SK-N-MC (cell line): ENCODE data around the gene MBD3L2B.
"Not testable (repeated sequence)": the region's sequence is repeated elsewhere in the genome, so short reads cannot be mapped to it uniquely, and the experiment has no call there.

Source experiments
- DNase-seq: peaks from one replicate; pipeline ENCODE4 v3.0.0-alpha.2; 2011; ENCODE audit warnings: low read depth, low spot score
- H3K27ac ChIP-seq: fragments of 200-600 bp; sonication (generic); 2 replicates; pipeline ENCODE4 v1.5.1; 2016; ENCODE audit warnings: mixed run types
- H3K36me3 ChIP-seq: fragments of 200-600 bp; sonication (generic); 2 replicates; pipeline ENCODE4 v1.6.1; 2017; ENCODE audit warnings: antibody characterized with exemption, low read length, mixed read lengths; ENCODE audit not compliant: insufficient read depth
- H3K4me3 ChIP-seq: fragments of 200-600 bp; sonication (generic); 2 replicates; pipeline ENCODE4 v1.5.1; 2016
- H3K9ac ChIP-seq: fragments of 200-600 bp; sonication (generic); 2 replicates; pipeline ENCODE4 v1.8.0; 2017; ENCODE audit warnings: mixed run types, mixed read lengths; ENCODE audit not compliant: insufficient read length
- H3K9me3 ChIP-seq: fragments of 200-600 bp; sonication (generic); 2 replicates; pipeline ENCODE4 v1.6.1; 2017; ENCODE audit warnings: low read depth, mild to moderate bottlenecking, antibody characterized with exemption, low read length, moderate library complexity, mixed read lengths
- EZH2 ChIP-seq: fragments of 200-600 bp; sonication (generic); IDR thresholded peaks from one replicate; pipeline ENCODE4 v1.6.1; 2017; ENCODE audit warnings: antibody characterized with exemption
- FOXP2 ChIP-seq: optimal IDR thresholded peaks from 2 replicates; pipeline ENCODE3; 2011; ENCODE audit warnings: mild to moderate bottlenecking, moderate library complexity; ENCODE audit not compliant: insufficient read depth; ENCODE audit errors: extremely low read length, control extremely low read depth
- POLR2AphosphoS5 ChIP-seq: IDR thresholded peaks from 2 replicates; pipeline ENCODE4 v1.6.1; 2012; ENCODE audit warnings: mild to moderate bottlenecking, low read depth, low read length, borderline replicate concordance

Gene MBD3L2B

DNA sequence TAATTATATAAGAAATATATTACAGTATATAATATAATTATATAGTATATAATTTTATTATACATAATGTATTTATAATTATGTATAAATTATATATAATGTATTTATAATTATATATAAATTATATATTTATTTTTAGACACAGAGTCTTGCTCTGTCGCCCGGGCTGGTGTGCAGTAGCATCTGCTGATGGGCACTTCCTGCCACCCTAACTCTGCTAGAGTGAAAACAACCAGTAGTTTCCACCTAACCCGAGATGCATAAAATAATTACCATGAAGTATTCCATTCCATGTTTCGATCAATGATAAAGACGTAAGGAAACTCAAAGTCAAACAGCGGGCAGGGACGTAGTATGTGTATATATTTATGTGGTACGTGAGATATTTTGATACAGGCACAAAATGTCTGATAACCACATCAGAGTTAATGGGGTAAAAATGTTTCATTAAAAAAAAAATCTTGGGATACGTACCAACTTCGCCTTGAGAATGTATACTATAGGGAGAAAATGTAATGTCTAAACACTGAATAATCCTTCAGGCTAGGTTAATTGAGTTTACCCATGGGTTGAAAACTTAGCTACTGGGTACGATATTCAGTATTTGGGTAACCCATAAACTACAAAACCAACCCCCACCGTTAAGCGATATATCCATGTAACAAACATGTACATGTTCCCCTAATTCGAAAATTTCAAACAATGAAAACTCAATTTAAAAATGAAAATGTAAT, 33.6 kb upstream of the MBD3L2B start:
- not testable (repeated sequence) for H3K36me3 ChIP-seq, H3K4me3 ChIP-seq, DNase-seq, H3K27ac ChIP-seq, H3K9me3 ChIP-seq, H3K9ac ChIP-seq

DNA sequence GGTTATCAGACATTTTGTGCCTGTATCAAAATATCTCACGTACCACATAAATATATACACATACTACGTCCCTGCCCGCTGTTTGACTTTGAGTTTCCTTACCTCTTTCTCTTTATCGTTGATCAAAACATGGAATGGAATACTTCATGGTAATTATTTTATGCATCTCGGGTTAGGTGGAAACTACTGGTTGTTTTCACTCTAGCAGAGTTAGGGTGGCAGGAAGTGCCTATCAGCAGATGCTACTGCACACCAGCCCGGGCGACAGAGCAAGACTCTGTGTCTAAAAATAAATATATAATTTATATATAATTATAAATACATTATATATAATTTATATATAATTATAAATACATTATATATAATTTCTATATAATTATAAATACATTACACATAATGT, 31.7 kb upstream of the MBD3L2B start:
- H3K9me3 ChIP-seq, DNase-seq, H3K27ac ChIP-seq, H3K36me3 ChIP-seq, H3K9ac ChIP-seq, H3K4me3 ChIP-seq: not testable (repeated sequence)

DNA sequence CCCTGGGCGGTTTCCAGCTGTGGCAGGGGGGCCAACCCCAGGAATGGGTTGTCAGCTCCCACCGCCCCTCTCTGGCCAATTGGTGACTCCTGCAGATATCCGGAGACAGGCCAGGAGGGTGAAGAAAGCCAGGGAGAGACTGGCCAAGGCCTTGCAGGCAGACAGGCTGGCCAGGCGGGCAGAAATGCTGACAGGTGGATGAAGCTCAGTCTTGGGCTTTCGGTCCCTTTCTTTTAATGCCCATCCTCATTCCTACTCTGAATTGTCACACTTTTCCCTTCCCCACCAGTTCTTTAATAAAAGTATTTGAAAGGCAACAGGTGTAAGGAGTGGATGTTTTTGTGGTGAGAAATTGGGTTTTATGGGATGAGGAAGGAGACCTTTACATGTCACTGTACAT, 30.2 kb upstream of the MBD3L2B start:
- H3K27ac ChIP-seq, H3K9me3 ChIP-seq, H3K36me3 ChIP-seq, DNase-seq, H3K4me3 ChIP-seq, H3K9ac ChIP-seq: not testable (repeated sequence)

DNA sequence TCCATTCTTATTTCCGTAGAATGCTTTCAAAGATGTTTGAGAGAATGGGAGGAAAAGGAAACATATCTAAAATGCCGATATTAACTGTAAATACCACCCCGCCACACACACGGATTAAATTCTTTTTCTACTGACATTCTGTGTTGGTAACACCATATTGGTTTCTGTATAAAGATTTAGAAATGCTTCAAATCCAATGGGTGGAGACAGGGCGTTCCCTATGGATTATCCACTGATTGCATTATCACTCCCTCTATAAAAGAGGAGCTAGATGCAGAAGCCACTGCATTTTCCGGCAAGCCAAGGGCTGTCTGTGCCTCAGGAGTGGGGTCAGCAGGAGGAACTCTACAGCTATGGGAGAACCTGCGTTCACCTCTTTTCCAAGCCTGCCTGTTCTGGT, 27.8 kb upstream of the MBD3L2B start, which contains the start of gene MBD3L2:
Gene MBD3L2, plus strand, starts transcription at position 301 of the 400 bp plus-strand sequence. Its CDS starts 53 bp downstream, at position 354.
- not testable (repeated sequence) for H3K9ac ChIP-seq, H3K9me3 ChIP-seq, H3K27ac ChIP-seq, DNase-seq, H3K36me3 ChIP-seq, H3K4me3 ChIP-seq

DNA sequence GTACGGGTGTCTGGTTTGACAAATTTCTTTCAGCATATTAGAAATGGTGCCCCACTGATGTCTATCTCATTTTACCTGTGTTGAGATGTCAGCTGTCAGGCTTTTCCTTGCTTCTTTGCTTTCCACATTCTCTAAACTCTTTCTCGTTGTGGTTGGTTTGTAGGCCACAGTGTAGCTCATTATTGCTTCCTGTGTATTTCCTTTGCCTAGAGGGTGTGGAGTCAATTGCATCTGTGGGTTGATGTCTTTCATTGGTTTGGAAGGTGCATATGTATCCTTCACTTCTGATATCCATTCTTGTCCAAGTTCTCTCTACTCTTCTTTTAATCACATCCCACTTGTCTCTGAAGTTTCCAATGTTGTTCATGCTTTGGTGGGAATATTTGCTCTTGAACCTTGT, 20.3 kb upstream of the MBD3L2B start:
- not testable (repeated sequence) for H3K9me3 ChIP-seq, H3K27ac ChIP-seq, DNase-seq, H3K36me3 ChIP-seq, H3K9ac ChIP-seq, H3K4me3 ChIP-seq

DNA sequence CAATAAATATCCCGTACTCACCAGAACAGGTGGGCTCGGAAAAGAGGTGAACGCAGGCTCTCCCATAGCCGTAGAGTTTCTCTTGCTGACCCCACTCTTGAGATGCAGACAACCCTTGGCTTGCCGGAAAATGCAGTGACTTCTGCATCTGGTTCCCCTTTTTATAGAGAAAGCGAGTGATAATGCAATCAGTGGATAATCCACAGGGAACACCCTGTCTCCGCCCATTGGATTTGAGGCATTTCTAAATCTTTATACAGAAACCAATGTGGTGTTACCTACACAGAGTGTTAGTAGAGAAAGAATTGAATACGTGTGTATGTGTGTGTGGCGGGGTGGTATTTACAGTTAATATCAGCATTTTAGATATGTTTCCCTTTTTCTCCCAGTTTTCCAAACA, 18.8 kb upstream of the MBD3L2B start, which contains the start of gene MBD3L4:
Gene MBD3L4, minus strand, starts transcription at position 101 of the 400 bp plus-strand sequence. Its CDS starts 35 bp downstream, at position 66.
- not testable (repeated sequence) for H3K9me3 ChIP-seq, H3K9ac ChIP-seq, DNase-seq, H3K36me3 ChIP-seq, H3K27ac ChIP-seq, H3K4me3 ChIP-seq

DNA sequence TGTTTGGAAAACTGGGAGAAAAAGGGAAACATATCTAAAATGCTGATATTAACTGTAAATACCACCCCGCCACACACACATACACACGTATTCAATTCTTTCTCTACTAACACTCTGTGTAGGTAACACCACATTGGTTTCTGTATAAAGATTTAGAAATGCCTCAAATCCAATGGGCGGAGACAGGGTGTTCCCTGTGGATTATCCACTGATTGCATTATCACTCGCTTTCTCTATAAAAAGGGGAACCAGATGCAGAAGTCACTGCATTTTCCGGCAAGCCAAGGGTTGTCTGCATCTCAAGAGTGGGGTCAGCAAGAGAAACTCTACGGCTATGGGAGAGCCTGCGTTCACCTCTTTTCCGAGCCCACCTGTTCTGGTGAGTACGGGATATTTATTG, 9.0 kb upstream of the MBD3L2B start, which contains the start of gene MBD3L5:
Gene MBD3L5, plus strand, starts transcription at position 301 of the 400 bp plus-strand sequence. Its CDS starts 34 bp downstream, at position 335.
- H3K9ac ChIP-seq, H3K36me3 ChIP-seq, H3K27ac ChIP-seq, H3K4me3 ChIP-seq, DNase-seq, H3K9me3 ChIP-seq: not testable (repeated sequence)

DNA sequence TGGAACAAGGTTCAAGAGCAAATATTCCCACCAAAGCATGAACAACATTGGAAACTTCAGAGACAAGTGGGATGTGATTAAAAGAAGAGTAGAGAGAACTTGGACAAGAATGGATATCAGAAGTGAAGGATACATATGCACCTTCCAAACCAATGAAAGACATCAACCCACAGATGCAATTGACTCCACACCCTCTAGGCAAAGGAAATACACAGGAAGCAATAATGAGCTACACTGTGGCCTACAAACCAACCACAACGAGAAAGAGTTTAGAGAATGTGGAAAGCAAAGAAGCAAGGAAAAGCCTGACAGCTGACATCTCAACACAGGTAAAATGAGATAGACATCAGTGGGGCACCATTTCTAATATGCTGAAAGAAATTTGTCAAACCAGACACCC, 7.6 kb upstream of the MBD3L2B start:
- DNase-seq, H3K36me3 ChIP-seq, H3K9ac ChIP-seq, H3K4me3 ChIP-seq, H3K9me3 ChIP-seq, H3K27ac ChIP-seq: not testable (repeated sequence)

DNA sequence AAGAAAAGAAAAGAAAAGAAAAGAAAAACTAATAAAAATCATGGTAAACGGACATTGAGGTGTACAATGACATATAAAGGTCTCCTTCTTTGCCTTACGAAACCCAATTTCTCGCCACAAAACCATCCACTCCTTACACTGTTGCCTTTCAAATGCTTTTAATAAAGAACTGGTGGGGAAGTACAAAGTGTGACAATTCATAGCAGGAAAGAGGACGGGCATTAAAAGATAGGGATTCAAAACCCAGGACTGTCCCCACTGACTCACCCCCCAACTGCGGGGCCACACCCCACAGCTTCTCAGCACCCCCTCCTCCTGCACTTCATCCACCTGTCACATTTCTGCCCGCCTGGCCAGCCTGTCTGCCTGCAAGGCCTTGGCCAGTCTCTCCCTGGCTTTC, 2.4 kb downstream of the MBD3L2B start:
- DNase-seq, result no peak
- H3K9me3 ChIP-seq, result no peaks in the 10 kb centered on the region
- no peak overlapping the region for H3K9ac ChIP-seq
- H3K4me3 ChIP-seq, result no peak overlapping the region
- TF ChIP-seq EZH2 (no peak), FOXP2 (no peak), POLR2AphosphoS5 (no peak)
- H3K36me3 ChIP-seq, result no peaks in the 10 kb centered on the region
- no peak overlapping the region for H3K27ac ChIP-seq

DNA sequence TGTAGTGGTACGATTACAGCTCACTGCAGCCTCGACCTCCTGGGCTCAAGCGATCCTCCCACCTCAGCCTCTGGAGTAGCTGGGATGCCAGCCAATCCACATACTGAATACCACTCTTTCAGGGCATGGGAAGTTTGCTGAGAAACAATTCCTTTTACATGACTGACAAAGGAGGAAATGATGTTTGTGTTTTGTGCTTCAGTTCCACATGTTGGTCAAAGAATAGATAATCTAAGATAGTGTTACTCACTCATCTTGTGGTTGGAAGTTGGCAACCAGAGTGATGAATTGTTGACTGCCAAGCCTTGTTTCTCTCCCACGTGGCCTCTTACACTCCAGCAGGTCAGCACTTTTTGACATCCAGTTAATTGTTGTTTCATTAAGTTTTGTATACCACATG, 7.6 kb downstream of the MBD3L2B start:
- no peak overlapping the region for H3K9ac ChIP-seq
- TF ChIP-seq EZH2 (no peak), POLR2AphosphoS5 (no peak), FOXP2 (no peak)
- H3K27ac ChIP-seq, result no peak overlapping the region
- DNase-seq, result no peak
- H3K4me3 ChIP-seq, result no peak overlapping the region
- H3K36me3 ChIP-seq, result no peaks in the 10 kb centered on the region
- H3K9me3 ChIP-seq, result no peaks in the 10 kb centered on the region
